SK-N-SH treated with all-trans-retinoic acid at 6 μM for 48 hours (cell line): Measurements from ENCODE around the gene LMAN1L.

Experiments used
- ARNTL ChIP-seq: fragments of 450-650 bp; formaldehyde crosslinking; IDR thresholded peaks from 2 replicates; pipeline ENCODE4 v1.5.0; 2020; ENCODE audit warnings: low read depth, mild to moderate bottlenecking, moderate library complexity, borderline replicate concordance
- PPARA ChIP-seq: fragments of 250-450 bp; sonication (Bioruptor Pico); IDR thresholded peaks from 2 replicates; pipeline ENCODE4 v1.5.0; 2020; ENCODE audit warnings: mild to moderate bottlenecking, borderline replicate concordance
- SNAI2 ChIP-seq: fragments of 250-450 bp; sonication (Bioruptor Pico); IDR thresholded peaks from 2 replicates; pipeline ENCODE4 v1.5.0; 2020; ENCODE audit warnings: mild to moderate bottlenecking, moderate library complexity
- ZFP30 ChIP-seq: fragments of 450-650 bp; formaldehyde crosslinking; IDR thresholded peaks from 2 replicates; pipeline ENCODE4 v1.5.0; 2022; ENCODE audit warnings: mild to moderate bottlenecking, moderate library complexity
- ZNF565 ChIP-seq: fragments of 450-650 bp; formaldehyde crosslinking; conservative IDR thresholded peaks from 2 replicates; pipeline ENCODE4 v1.5.0; 2020; ENCODE audit warnings: low read depth, mild to moderate bottlenecking, moderate library complexity
- ZNF8 ChIP-seq: fragments of 450-650 bp; formaldehyde crosslinking; IDR thresholded peaks from 2 replicates; pipeline ENCODE4 v1.5.0; 2020; ENCODE audit warnings: mild to moderate bottlenecking, moderate library complexity
- TF ChIP-seq, protein P1 (sequence below): fragments of 250-450 bp; sonication (Bioruptor Pico); IDR thresholded peaks from 2 replicates; pipeline ENCODE4 v1.8.0; 2021; ENCODE audit warnings: low read depth, mild to moderate bottlenecking, moderate library complexity, borderline replicate concordance
- TF ChIP-seq, protein P2 (sequence below): fragments of 250-450 bp; sonication (Bioruptor Pico); IDR thresholded peaks from 2 replicates; pipeline ENCODE4 v1.8.0; 2020; ENCODE audit warnings: mild to moderate bottlenecking, moderate library complexity, borderline replicate concordance
- TF ChIP-seq, protein P3 (sequence below): fragments of 250-450 bp; sonication (Bioruptor Pico); IDR thresholded peaks from 2 replicates; pipeline ENCODE4 v1.5.1; 2020; ENCODE audit warnings: low read depth, mild to moderate bottlenecking, moderate library complexity

DNA sequence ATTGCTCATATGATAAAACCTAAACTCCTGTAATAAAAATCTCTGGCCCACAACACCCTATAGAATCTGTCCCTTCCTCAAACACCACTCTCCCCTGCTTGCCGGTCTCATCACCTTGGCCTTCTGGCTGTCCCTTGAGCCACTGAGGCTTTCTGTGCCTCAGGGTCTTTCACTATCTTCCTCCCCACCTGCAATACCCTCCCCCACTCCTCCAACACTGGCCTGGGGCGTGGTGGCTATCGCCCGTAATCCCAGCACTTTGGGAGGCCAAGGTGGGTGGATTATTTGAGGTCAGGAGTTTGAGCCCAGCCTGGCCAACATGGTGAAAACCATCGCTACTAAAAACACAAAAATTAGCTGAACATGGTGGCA lies 34.0 kb upstream of the LMAN1L start:
- TF ChIP-seq PPARA (CRISPR knock-in tag) (no peak), ZNF565 (CRISPR knock-in tag) (no peak), ZFP30 (no peak), ZNF8 (no peak), ARNTL (CRISPR knock-in tag) (no peak), SNAI2 (no peak)
- TF ChIP-seq, protein P1, sequence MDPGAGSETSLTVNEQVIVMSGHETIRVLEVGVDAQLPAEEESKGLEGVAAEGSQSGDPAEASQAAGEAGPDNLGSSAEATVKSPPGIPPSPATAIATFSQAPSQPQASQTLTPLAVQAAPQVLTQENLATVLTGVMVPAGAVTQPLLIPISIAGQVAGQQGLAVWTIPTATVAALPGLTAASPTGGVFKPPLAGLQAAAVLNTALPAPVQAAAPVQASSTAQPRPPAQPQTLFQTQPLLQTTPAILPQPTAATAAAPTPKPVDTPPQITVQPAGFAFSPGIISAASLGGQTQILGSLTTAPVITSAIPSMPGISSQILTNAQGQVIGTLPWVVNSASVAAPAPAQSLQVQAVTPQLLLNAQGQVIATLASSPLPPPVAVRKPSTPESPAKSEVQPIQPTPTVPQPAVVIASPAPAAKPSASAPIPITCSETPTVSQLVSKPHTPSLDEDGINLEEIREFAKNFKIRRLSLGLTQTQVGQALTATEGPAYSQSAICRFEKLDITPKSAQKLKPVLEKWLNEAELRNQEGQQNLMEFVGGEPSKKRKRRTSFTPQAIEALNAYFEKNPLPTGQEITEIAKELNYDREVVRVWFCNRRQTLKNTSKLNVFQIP (CRISPR knock-in tag) = no peak
- TF ChIP-seq, protein P2, sequence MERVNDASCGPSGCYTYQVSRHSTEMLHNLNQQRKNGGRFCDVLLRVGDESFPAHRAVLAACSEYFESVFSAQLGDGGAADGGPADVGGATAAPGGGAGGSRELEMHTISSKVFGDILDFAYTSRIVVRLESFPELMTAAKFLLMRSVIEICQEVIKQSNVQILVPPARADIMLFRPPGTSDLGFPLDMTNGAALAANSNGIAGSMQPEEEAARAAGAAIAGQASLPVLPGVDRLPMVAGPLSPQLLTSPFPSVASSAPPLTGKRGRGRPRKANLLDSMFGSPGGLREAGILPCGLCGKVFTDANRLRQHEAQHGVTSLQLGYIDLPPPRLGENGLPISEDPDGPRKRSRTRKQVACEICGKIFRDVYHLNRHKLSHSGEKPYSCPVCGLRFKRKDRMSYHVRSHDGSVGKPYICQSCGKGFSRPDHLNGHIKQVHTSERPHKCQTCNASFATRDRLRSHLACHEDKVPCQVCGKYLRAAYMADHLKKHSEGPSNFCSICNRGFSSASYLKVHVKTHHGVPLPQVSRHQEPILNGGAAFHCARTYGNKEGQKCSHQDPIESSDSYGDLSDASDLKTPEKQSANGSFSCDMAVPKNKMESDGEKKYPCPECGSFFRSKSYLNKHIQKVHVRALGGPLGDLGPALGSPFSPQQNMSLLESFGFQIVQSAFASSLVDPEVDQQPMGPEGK = no peak
- TF ChIP-seq, protein P3, sequence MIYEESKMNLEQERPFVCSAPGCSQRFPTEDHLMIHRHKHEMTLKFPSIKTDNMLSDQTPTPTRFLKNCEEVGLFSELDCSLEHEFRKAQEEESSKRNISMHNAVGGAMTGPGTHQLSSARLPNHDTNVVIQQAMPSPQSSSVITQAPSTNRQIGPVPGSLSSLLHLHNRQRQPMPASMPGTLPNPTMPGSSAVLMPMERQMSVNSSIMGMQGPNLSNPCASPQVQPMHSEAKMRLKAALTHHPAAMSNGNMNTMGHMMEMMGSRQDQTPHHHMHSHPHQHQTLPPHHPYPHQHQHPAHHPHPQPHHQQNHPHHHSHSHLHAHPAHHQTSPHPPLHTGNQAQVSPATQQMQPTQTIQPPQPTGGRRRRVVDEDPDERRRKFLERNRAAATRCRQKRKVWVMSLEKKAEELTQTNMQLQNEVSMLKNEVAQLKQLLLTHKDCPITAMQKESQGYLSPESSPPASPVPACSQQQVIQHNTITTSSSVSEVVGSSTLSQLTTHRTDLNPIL = no peak
